Right lobe of liver (tissue), 4 donors: ENCODE data around the gene FBXO15.

Experiments used
- POLR2A ChIP-seq: fragments of 450-650 bp; IDR thresholded peaks from one replicate; pipeline ENCODE4 v1.6.1; 2017; ENCODE audit warnings: antibody characterized with exemption, mild to moderate bottlenecking
- TF ChIP-seq, protein P1 (sequence below), 4 donors: fragments of 200-600 bp in 3 of 4; fragments of 450-650 bp in 1 of 4; IDR thresholded peaks; one replicate each; pipeline versions ENCODE4 v1.5.1 to v1.8.0; 2016 to 2022; ENCODE audit warnings: antibody characterized with exemption in 4 of 4, mild to moderate bottlenecking in 2 of 4
- donor health status: DM: no; HTN: no; CAD: no.
- donor health status: DM: no; HTN: no; CAD: no.
- donor health status: DM: no; HTN: yes; CAD: no.

DNA sequence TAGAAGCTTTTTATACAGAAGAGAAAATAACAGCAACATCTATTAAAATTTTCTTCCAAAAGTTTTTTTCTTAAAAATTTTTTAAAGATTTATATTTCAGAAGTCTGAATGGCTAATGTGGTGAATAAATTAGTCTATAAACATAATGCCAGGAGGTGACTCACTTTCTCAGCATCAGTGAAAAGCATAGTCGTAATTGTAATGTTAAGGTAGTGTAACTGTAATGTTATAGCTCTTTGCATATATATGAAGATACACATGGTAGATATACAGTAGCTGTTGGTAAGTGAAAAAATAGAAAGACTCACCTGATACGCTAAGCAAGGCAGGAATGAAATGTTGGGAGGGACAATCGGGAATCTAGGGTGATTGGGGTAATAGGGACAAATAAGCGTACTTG, 6.2 kb upstream of the FBXO15 start:
- TF ChIP-seq, protein P1, sequence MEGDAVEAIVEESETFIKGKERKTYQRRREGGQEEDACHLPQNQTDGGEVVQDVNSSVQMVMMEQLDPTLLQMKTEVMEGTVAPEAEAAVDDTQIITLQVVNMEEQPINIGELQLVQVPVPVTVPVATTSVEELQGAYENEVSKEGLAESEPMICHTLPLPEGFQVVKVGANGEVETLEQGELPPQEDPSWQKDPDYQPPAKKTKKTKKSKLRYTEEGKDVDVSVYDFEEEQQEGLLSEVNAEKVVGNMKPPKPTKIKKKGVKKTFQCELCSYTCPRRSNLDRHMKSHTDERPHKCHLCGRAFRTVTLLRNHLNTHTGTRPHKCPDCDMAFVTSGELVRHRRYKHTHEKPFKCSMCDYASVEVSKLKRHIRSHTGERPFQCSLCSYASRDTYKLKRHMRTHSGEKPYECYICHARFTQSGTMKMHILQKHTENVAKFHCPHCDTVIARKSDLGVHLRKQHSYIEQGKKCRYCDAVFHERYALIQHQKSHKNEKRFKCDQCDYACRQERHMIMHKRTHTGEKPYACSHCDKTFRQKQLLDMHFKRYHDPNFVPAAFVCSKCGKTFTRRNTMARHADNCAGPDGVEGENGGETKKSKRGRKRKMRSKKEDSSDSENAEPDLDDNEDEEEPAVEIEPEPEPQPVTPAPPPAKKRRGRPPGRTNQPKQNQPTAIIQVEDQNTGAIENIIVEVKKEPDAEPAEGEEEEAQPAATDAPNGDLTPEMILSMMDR (IDR thresholded peaks at IDR 0.05), result no peak
- TF ChIP-seq POLR2A, result no peak
